Measurements from ENCODE around the gene GPR17. TPM values are rescaled to one million over a fixed set of nuclear protein-coding genes. Genes with fewer than 3 reads are reported as not detected.

The GPR17 gene
- total RNA-seq, 5 donors from 2014 or later (not counting 1 experiment from before 2014, with no cell fraction given) = not detected

DNA sequence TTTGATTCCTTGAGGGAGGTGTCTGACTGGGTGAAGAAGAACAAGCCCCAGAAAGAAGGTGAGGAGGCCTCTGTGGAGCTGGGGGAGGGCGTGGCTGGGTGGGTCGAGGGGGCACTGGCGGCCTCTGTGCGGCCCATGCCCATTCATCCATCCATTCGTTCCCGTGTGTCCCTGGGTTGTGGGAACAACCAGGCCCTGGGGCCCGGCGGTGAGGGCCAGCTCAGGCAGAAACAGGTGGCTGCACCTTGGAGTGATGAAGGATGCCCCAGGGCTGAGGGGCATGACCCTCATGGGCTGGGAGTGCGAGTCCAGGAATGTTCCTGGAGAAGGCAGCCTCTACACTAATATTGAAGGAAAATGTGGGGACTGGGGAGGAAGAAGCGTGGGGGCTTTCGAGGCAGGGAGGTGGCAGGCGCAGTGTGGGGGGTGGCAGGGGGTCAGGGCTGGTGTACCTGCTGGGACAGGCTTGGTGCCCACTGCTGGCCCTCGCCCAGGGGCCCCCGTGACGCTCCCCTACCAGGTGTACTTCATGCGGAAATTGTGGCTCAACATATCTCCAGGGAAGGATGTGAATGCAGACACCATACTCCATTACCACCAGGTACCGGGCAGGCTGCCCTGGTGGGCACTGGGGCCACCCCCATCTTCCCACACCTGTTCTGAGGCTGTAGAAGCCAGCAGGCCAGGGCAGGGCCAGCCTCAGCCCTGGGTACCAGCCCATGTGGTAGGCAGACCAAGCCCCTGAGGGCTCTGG, 11.2 kb upstream of the GPR17 start:
- peak overlapping the region; percentile 8 to 39 for H3K27ac Mint-ChIP-seq
- 86% methylated on average over 13 of the region's 17 CpGs for WGBS (ENCODE audit: insufficient coverage)
- no peaks in the 10 kb centered on the region for H3K36me3 Mint-ChIP-seq
- peaks cover 0 to 3% of the 10 kb centered on the region in 2 experiments for H3K27me3 ChIP-seq (replicated peaks in 1 of 2; ENCODE audit: control insufficient read depth in 2 of 2, extremely low read depth in 1 of 2, insufficient read depth in 2 of 2, low read length in 1 of 2)
- H3K27ac ChIP-seq (ENCODE audit: low read length) = peak overlapping the region; percentile 29
- DNase-seq = no peak
- H3K27me3 Mint-ChIP-seq = no peaks in the 10 kb centered on the region
- CTCF ChIA-PET = interaction anchor here in 1 of 2 donors (0.5 kb wide), 1 partner anchor 53 kb away, joined by 3 read pairs; no protein-coding TSS in a partner anchor
- no peaks in the 10 kb centered on the region for H3K9me3 Mint-ChIP-seq
- H3K4me1 ChIP-seq (ENCODE audit: control insufficient read depth in 1 of 2, extremely low read depth in 1 of 2, insufficient read depth in 2 of 2, low read length in 2 of 2) = peaks cover 55 to 93% of the 10 kb centered on the region in 2 experiments
- peaks cover 0 to 3% of the 10 kb centered on the region in 2 donors for H3K36me3 ChIP-seq (ENCODE audit: control insufficient read depth in 2 of 2, extremely low read depth in 1 of 2, insufficient read depth in 1 of 2, low read length in 1 of 2)
- H3K4me1 Mint-ChIP-seq = peaks cover 38 to 73% (median 41%) of the 10 kb centered on the region in 3 donors
- ATAC-seq (replicated peaks in 1 of 4) = no peak
- no peak overlapping the region for H3K4me3 ChIP-seq (ENCODE audit: control insufficient read depth in 1 of 2, extremely low read depth in 1 of 2, low read length in 1 of 2)
- no peaks in the 10 kb centered on the region for H3K9me3 ChIP-seq
- H3K4me3 Mint-ChIP-seq = peak overlapping the region in 1 of 3 donors; percentile 35
- POLR2A ChIA-PET = no interaction called here

GRCh38 chr2:127635380-127636237, 10.3 kb upstream of the GPR17 start:
- Histone ChIP-seq H3K27me3 (replicated peaks in 1 of 2; ENCODE audit: control insufficient read depth in 2 of 2, extremely low read depth in 1 of 2, insufficient read depth in 2 of 2, low read length in 1 of 2) (peaks cover 0 to 3% of the 10 kb centered on the region in 2 experiments), H3K9me3 (no peaks in the 10 kb centered on the region), H3K4me1 (ENCODE audit: control insufficient read depth in 1 of 2, extremely low read depth in 1 of 2, insufficient read depth in 2 of 2, low read length in 2 of 2) (peaks cover 57 to 97% of the 10 kb centered on the region in 2 experiments), H3K27ac (ENCODE audit: low read length) (peak overlapping the region; percentile 29), H3K4me3 (ENCODE audit: control insufficient read depth in 1 of 2, extremely low read depth in 1 of 2, low read length in 1 of 2) (no peak overlapping the region), H3K36me3 (ENCODE audit: control insufficient read depth in 2 of 2, extremely low read depth in 1 of 2, insufficient read depth in 1 of 2, low read length in 1 of 2) (peaks cover 0 to 3% of the 10 kb centered on the region in 2 donors)
- POLR2A ChIA-PET = no interaction called here
- WGBS (ENCODE audit: insufficient coverage) = 87% methylated on average over 16 of the region's 19 CpGs
- peaks cover 41 to 77% (median 48%) of the 10 kb centered on the region in 3 donors for H3K4me1 Mint-ChIP-seq
- H3K27me3 Mint-ChIP-seq = no peaks in the 10 kb centered on the region
- H3K4me3 Mint-ChIP-seq = peak overlapping the region in 1 of 3 donors; percentile 75
- ATAC-seq (replicated peaks in 1 of 4) (no peak), DNase-seq (no peak)
- H3K27ac Mint-ChIP-seq = peak overlapping the region; percentile 39 to 46
- CTCF ChIA-PET = no interaction called here
- no peaks in the 10 kb centered on the region for H3K9me3 Mint-ChIP-seq
- no peaks in the 10 kb centered on the region for H3K36me3 Mint-ChIP-seq

- Histone ChIP-seq H3K36me3 (ENCODE audit: control insufficient read depth in 2 of 2, extremely low read depth in 1 of 2, insufficient read depth in 1 of 2, low read length in 1 of 2) (peaks cover 0 to 3% of the 10 kb centered on the region in 2 donors), H3K4me3 (ENCODE audit: control insufficient read depth in 1 of 2, extremely low read depth in 1 of 2, low read length in 1 of 2) (no peak overlapping the region), H3K9me3 (no peaks in the 10 kb centered on the region), H3K4me1 (ENCODE audit: control insufficient read depth in 1 of 2, extremely low read depth in 1 of 2, insufficient read depth in 2 of 2, low read length in 2 of 2) (peaks cover 63 to 100% of the 10 kb centered on the region in 2 experiments), H3K27me3 (replicated peaks in 1 of 2; ENCODE audit: control insufficient read depth in 2 of 2, extremely low read depth in 1 of 2, insufficient read depth in 2 of 2, low read length in 1 of 2) (peaks cover 0 to 3% of the 10 kb centered on the region in 2 experiments), H3K27ac (ENCODE audit: low read length) (peak overlapping the region; percentile 55)
- CTCF ChIA-PET = interaction anchor here in 1 of 2 donors (0.6 kb wide), 1 partner anchor 1206 kb away, joined by 3 read pairs; no protein-coding TSS in a partner anchor
- peak overlapping the region; percentile 80 to 83 for H3K27ac Mint-ChIP-seq
- H3K4me1 Mint-ChIP-seq = peaks cover 45 to 77% (median 54%) of the 10 kb centered on the region in 3 donors
- peak overlapping the region in 1 of 3 donors; percentile 75 for H3K4me3 Mint-ChIP-seq
- no peaks in the 10 kb centered on the region for H3K36me3 Mint-ChIP-seq
- H3K27me3 Mint-ChIP-seq = no peaks in the 10 kb centered on the region
- ATAC-seq (replicated peaks in 1 of 4) (no peak), DNase-seq (no peak)
- H3K9me3 Mint-ChIP-seq = no peaks in the 10 kb centered on the region
- POLR2A ChIA-PET = no interaction called here
- WGBS (ENCODE audit: insufficient coverage) = 93% methylated on average over 18 of the region's 33 CpGs
Measured at GRCh38 chr2:127636248-127637235, 9.4 kb upstream of the GPR17 start.

GRCh38 chr2:127637236-127637630, 8.7 kb upstream of the GPR17 start:
- no peak for ATAC-seq (replicated peaks in 1 of 4)
- ChIA-PET POLR2A (no interaction called here), CTCF (interaction anchor here in 1 of 2 donors (0.6 kb wide), 1 partner anchor 1205 kb away, joined by 3 read pairs; no protein-coding TSS in a partner anchor)
- Histone ChIP-seq H3K4me3 (ENCODE audit: control insufficient read depth in 1 of 2, extremely low read depth in 1 of 2, low read length in 1 of 2) (peak overlapping the region; percentile 11 to 12), H3K36me3 (ENCODE audit: control insufficient read depth in 2 of 2, extremely low read depth in 1 of 2, insufficient read depth in 1 of 2, low read length in 1 of 2) (peaks cover 0 to 3% of the 10 kb centered on the region in 2 donors), H3K9me3 (no peaks in the 10 kb centered on the region), H3K27ac (ENCODE audit: low read length) (peak overlapping the region; percentile 55), H3K4me1 (ENCODE audit: control insufficient read depth in 1 of 2, extremely low read depth in 1 of 2, insufficient read depth in 2 of 2, low read length in 2 of 2) (peaks cover 65 to 100% of the 10 kb centered on the region in 2 experiments), H3K27me3 (replicated peaks in 1 of 2; ENCODE audit: control insufficient read depth in 2 of 2, extremely low read depth in 1 of 2, insufficient read depth in 2 of 2, low read length in 1 of 2) (peaks cover 0 to 2% of the 10 kb centered on the region in 2 experiments)
- no peak for DNase-seq
- Mint-ChIP-seq H3K9me3 (no peaks in the 10 kb centered on the region), H3K4me3 (peak overlapping the region in 1 of 3 donors; percentile 75), H3K27ac (peak overlapping the region; percentile 46 to 80), H3K4me1 (peaks cover 45 to 79% (median 55%) of the 10 kb centered on the region in 3 donors), H3K36me3 (no peaks in the 10 kb centered on the region), H3K27me3 (no peaks in the 10 kb centered on the region)
- 90% methylated on average over 5 of the region's 13 CpGs for WGBS (ENCODE audit: insufficient coverage)

GRCh38 chr2:127637725-127638252, 8.2 kb upstream of the GPR17 start:
- H3K4me1 ChIP-seq (ENCODE audit: control insufficient read depth in 1 of 2, extremely low read depth in 1 of 2, insufficient read depth in 2 of 2, low read length in 2 of 2) = peaks cover 65 to 100% of the 10 kb centered on the region in 2 experiments
- H3K27me3 ChIP-seq (replicated peaks in 1 of 2; ENCODE audit: control insufficient read depth in 2 of 2, extremely low read depth in 1 of 2, insufficient read depth in 2 of 2, low read length in 1 of 2) = peaks cover 0 to 2% of the 10 kb centered on the region in 2 experiments
- ChIA-PET POLR2A (no interaction called here), CTCF (interaction anchor here in 1 of 2 donors (1.5 kb wide), 1 partner anchor 44 kb away, joined by 3 read pairs; no protein-coding TSS in a partner anchor)
- H3K36me3 Mint-ChIP-seq = no peaks in the 10 kb centered on the region
- no peaks in the 10 kb centered on the region for H3K9me3 Mint-ChIP-seq
- no peak for ATAC-seq (replicated peaks in 1 of 4)
- peak in 1 of 35 experiments; percentile 20 for DNase-seq
- H3K4me3 ChIP-seq (ENCODE audit: control insufficient read depth in 1 of 2, extremely low read depth in 1 of 2, low read length in 1 of 2) = peak overlapping the region; percentile 11 to 12
- peak overlapping the region; percentile 88 to 90 for H3K27ac Mint-ChIP-seq
- peaks cover 0 to 3% of the 10 kb centered on the region in 2 donors for H3K36me3 ChIP-seq (ENCODE audit: control insufficient read depth in 2 of 2, extremely low read depth in 1 of 2, insufficient read depth in 1 of 2, low read length in 1 of 2)
- peaks cover 45 to 79% (median 52%) of the 10 kb centered on the region in 3 donors for H3K4me1 Mint-ChIP-seq
- WGBS (ENCODE audit: insufficient coverage) = 39% methylated on average over 8 of the region's 8 CpGs
- no peaks in the 10 kb centered on the region for H3K9me3 ChIP-seq
- peak overlapping the region in 2 of 3 donors; percentile 31 to 75 for H3K4me3 Mint-ChIP-seq
- no peaks in the 10 kb centered on the region for H3K27me3 Mint-ChIP-seq
- H3K27ac ChIP-seq (ENCODE audit: low read length) = peak overlapping the region; percentile 55

Data from T-cell (primary cell).